A549 (cell line): Measurements from ENCODE around the gene MARS1. TPM values are rescaled to one million over a fixed set of nuclear protein-coding genes. Genes with fewer than 3 reads are reported as not detected.

Source experiments
- ATAC-seq, 2 experiments: fragments of 200-7000 bp in 1 of 2; fragments of >200 bp in 1 of 2; cut with Nextera tagmentation in 1 of 2; cut with Tn5 transposase in 1 of 2; 3 replicates each; pipeline versions ENCODE4 v1.8.0 to v1.9.1; 2018 to 2020; ENCODE audit warnings: mild to moderate bottlenecking in 1 of 2, moderate library complexity in 1 of 2
- CTCF ChIA-PET: fragments of 300-600 bp; sonication (Branson Sonifier 250); formaldehyde crosslinking; extraction: SDS; loops from one replicate; lab custom pipeline; 2021; ENCODE audit warnings: antibody characterized with exemption, inconsistent platforms; lab: Yijun Ruan, JAX
- POLR2A ChIA-PET: fragments of 350-600 bp; formaldehyde crosslinking; extraction: SDS; loops from one replicate; lab custom pipeline; 2021; ENCODE audit warnings: antibody characterized with exemption, inconsistent platforms; lab: Yijun Ruan, JAX
- DNase-seq, 2 experiments: peaks; one replicate each; pipeline versions ENCODE4 v3.0.0 to v3.0.0-alpha.2; 2011 to 2016; ENCODE audit warnings: low read depth in 1 of 2, low spot score in 1 of 2
- FAIRE-seq: peaks from 2 replicates; lab custom pipeline; 2011; peaks lifted over from hg19 to GRCh38; lab: Jason Lieb, UNC
- H3K27ac ChIP-seq, 2 experiments: fragments of >200 bp; sonication (Bioruptor Twin); formaldehyde crosslinking; 3 replicates each; pipeline ENCODE4 v1.5.1; 2016 to 2017
- H3K4me1 ChIP-seq: fragments of >200 bp; sonication (Bioruptor Twin); formaldehyde crosslinking; 3 replicates; pipeline ENCODE4 v1.6.1; 2016
- H3K4me2 ChIP-seq: fragments of >200 bp; sonication (Bioruptor Twin); formaldehyde crosslinking; 3 replicates; pipeline ENCODE4 v1.6.1; 2016
- H3K4me3 ChIP-seq: fragments of >200 bp; sonication (Bioruptor Twin); formaldehyde crosslinking; 3 replicates; pipeline ENCODE4 v1.5.1; 2016
- H3K9me3 ChIP-seq: fragments of >200 bp; sonication (Bioruptor Twin); formaldehyde crosslinking; 3 replicates; pipeline ENCODE4 v1.6.1; 2016
- ATOH8 ChIP-seq: fragments of 250-450 bp; sonication (Bioruptor Pico); IDR thresholded peaks from 2 replicates; pipeline ENCODE4 v1.5.0; 2020; ENCODE audit warnings: low read depth, mild to moderate bottlenecking, moderate library complexity
- BHLHE40 ChIP-seq: IDR thresholded peaks from 2 replicates; pipeline ENCODE4 v1.6.1; 2012; ENCODE audit warnings: low read depth, low read length, inconsistent platforms
- CBX2 ChIP-seq: fragments of 200-600 bp; sonication (generic); IDR thresholded peaks from 2 replicates; pipeline ENCODE4 v1.6.1; 2016; ENCODE audit warnings: low read depth, mild to moderate bottlenecking, borderline replicate concordance
- CEBPB ChIP-seq, 2 experiments: fragments of >200 bp in 1 of 2; sonication (Bioruptor Twin) in 1 of 2; formaldehyde crosslinking in 1 of 2; IDR thresholded peaks; 2 replicates each; pipeline ENCODE4 v1.6.1; 2012 to 2016
- FOSB ChIP-seq: fragments of 250-450 bp; sonication (Bioruptor Pico); IDR thresholded peaks from 2 replicates; pipeline ENCODE4 v1.5.0; 2020; ENCODE audit warnings: mild to moderate bottlenecking, moderate library complexity
- FOXS1 ChIP-seq: fragments of 250-450 bp; sonication (Bioruptor Pico); IDR thresholded peaks from 2 replicates; pipeline ENCODE4 v1.5.0; 2020; ENCODE audit warnings: mild to moderate bottlenecking, moderate library complexity
- GATA3 ChIP-seq: IDR thresholded peaks from 2 replicates; pipeline ENCODE4 v1.6.1; 2012; ENCODE audit warnings: borderline replicate concordance
- JUNB ChIP-seq: fragments of >200 bp; sonication (Bioruptor Twin); formaldehyde crosslinking; IDR thresholded peaks from 2 replicates; pipeline ENCODE4 v1.6.1; 2016
- KDM5A ChIP-seq: fragments of 200-600 bp; sonication (generic); IDR thresholded peaks from 2 replicates; pipeline ENCODE4 v1.6.1; 2016; ENCODE audit warnings: antibody characterized with exemption, mild to moderate bottlenecking
- NR3C1 ChIP-seq: fragments of >200 bp; sonication (Bioruptor Twin); formaldehyde crosslinking; IDR thresholded peaks from 3 replicates; pipeline ENCODE4 v1.6.1; 2017
- REST ChIP-seq: fragments of 200-600 bp; sonication (generic); IDR thresholded peaks from 2 replicates; pipeline ENCODE4 v1.6.1; 2016; ENCODE audit warnings: antibody characterized with exemption, mild to moderate bottlenecking, moderate library complexity
- SMC3 ChIP-seq: fragments of >200 bp; sonication (Bioruptor Twin); formaldehyde crosslinking; IDR thresholded peaks from 3 replicates; pipeline ENCODE4 v1.6.1; 2018; ENCODE audit warnings: inconsistent platforms
- ZNF302 ChIP-seq: fragments of 250-450 bp; sonication (Bioruptor Pico); IDR thresholded peaks from 2 replicates; pipeline ENCODE4 v1.9.0; 2021; ENCODE audit warnings: inconsistent platforms, mild to moderate bottlenecking, moderate library complexity
- WGBS: methylation state at CpG from one replicate; pipeline ENCODE4 v1.1.6; 2017; ENCODE audit errors: missing lambda C conversion rate; 5-methylcytosine and 5-hydroxymethylcytosine counted together
- polyA plus RNA-seq, 4 experiments: library from polyadenylated mRNA; depleted of rRNA in 3 of 4; stranded (reverse); fragments of >200 nt; fragmentation: RNase III in 1 of 4; extraction: RNeasy Plus Mini Kit Qiagen cat#74134 plus additional on column Dnase treatment in 1 of 4; gene quantifications; 2 replicates in 3 of 4; 3 replicates in 1 of 4; pipeline ENCODE4 v1.2.3, GENCODE V29; 2011 to 2017

MARS1 gene
- polyA plus RNA-seq, 2 of the 4 experiments (the other 2 are of a cell fraction): 227 to 372 TPM

GRCh38 chr12:57462912-57463253 lies 25.0 kb upstream of the MARS1 start:
- Histone ChIP-seq H3K27ac (peak overlapping the region; percentile 92 to 99), H3K4me1 (peaks cover 15% of the 10 kb centered on the region), H3K4me2 (peak overlapping the region; percentile 97), H3K9me3 (no peaks in the 10 kb centered on the region), H3K4me3 (no peak overlapping the region; the same call in 1 of the 3 replicates)
- no peak for FAIRE-seq
- DNase-seq: no peak
- 29% methylated on average over 5 of the region's 5 CpGs for WGBS
- no peak for TF ChIP-seq NR3C1
- TF ChIP-seq JUNB: no peak
- TF ChIP-seq BHLHE40: no peak
- no peak for TF ChIP-seq FOSB (CRISPR knock-in tag)
- TF ChIP-seq KDM5A: no peak
- TF ChIP-seq GATA3: no peak
- no peak for TF ChIP-seq ZNF302 (CRISPR knock-in tag)
- no peak for TF ChIP-seq FOXS1 (CRISPR knock-in tag)
- POLR2A ChIA-PET: no interaction called here
- CTCF ChIA-PET: interaction anchor here (0.5 to 9.7 kb wide), 45 partner anchors 11 to 274 kb away, joined by 3 to 240 read pairs (median 4); partner anchors contain the start of genes ARHGAP9, INHBC, INHBE and MARS1
- ATAC-seq: no peak

- Histone ChIP-seq H3K27ac (no peak overlapping the region), H3K4me2 (no peak overlapping the region), H3K4me1 (peaks cover 5% of the 10 kb centered on the region), H3K4me3 (no peak overlapping the region), H3K9me3 (no peaks in the 10 kb centered on the region)
- DNase-seq (no peak), ATAC-seq (no peak), FAIRE-seq (no peak)
- POLR2A ChIA-PET: no interaction called here
- TF ChIP-seq REST (no peak), CEBPB (IDR thresholded peaks at IDR 0.05) (no peak), CBX2 (no peak), SMC3 (no peak)
- WGBS: 92% methylated on average over 12 of the region's 12 CpGs
- CTCF ChIA-PET: interaction anchor here (9.0 to 9.7 kb wide), 2 partner anchors 12 to 14 kb away, joined by 91 to 240 read pairs; partner anchors contain the start of genes ARHGAP9, INHBE and MARS1
These were observed 23.3 kb upstream of the MARS1 start for GRCh38 chr12:57464569-57464968.

DNA sequence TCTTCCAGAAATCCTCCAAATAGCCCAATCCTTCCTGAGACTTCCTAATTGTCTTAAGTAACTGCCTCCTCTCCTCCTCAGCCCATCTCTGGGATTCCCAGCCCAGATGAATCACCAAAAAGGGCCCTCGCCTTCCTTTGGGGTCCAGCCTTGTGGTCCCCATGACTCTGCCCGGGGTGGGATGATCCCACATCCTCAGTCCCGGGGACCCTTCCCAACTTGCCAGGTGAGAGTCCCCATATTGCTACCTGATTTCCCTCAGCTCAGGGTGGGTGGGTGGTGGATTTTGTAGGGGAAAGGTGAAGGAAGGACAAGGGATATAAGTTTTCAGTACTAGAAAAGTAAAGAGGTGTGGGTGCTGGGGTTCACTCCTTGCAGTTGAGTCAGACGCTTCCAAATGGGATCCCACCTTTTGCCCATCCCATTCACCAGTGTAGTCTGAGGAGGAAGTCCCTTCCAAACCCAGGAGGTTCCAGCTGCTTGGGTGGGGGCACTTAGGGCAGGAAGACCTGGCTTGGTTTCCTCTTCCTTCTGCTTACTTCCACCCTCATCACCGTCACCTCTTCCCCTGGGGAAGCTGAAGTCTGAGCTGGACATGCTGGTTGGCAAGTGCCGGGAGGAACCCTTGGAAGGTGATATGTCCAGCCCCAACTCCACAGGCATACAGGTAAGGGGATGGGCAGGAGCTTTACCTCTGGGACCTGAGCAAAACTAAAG lies 22.7 kb upstream of the MARS1 start:
- Histone ChIP-seq H3K4me3 (no peak overlapping the region), H3K9me3 (no peaks in the 10 kb centered on the region), H3K4me1 (peaks cover 5% of the 10 kb centered on the region)
- WGBS: 92% methylated on average over 6 of the region's 6 CpGs
- CTCF ChIA-PET: interaction anchor here (0.9 to 9.7 kb wide), 4 partner anchors 13 to 194 kb away, joined by 4 to 240 read pairs (median 48); partner anchors contain the start of genes ARHGAP9, INHBE and MARS1
- DNase-seq: no peak
- no peak for TF ChIP-seq ATOH8 (CRISPR knock-in tag)
- TF ChIP-seq, all 56 proteins: peak for 0
- POLR2A ChIA-PET: no interaction called here
- no peak for ATAC-seq
- Histone ChIP-seq H3K4me2 (no peak overlapping the region), H3K27ac (no peak overlapping the region)
- FAIRE-seq: no peak
